A673 (cell line): ENCODE measurements around the gene ECM2. TPM values are rescaled to one million over a fixed set of nuclear protein-coding genes. Genes with fewer than 3 reads are reported as not detected.

ENCODE experiments used
- BruUV-seq: library from RNA; stranded (reverse); fragments of 400-500 nt; replicated peaks from 2 replicates; lab custom pipeline; 2021; lab: Mats Ljungman, UMichigan
- CTCF ChIA-PET: fragments of 300-600 bp; sonication (Branson Sonifier 250); formaldehyde crosslinking; loops from one replicate; lab custom pipeline; 2022; ENCODE audit warnings: antibody characterized with exemption; lab: Charles Lee
- POLR2A ChIA-PET: fragments of 300-600 bp; sonication (Branson Sonifier 250); formaldehyde crosslinking; loops from one replicate; lab custom pipeline; 2022; ENCODE audit warnings: antibody characterized with exemption; ENCODE audit not compliant: low non-redundant PET; lab: Charles Lee
- DNase-seq: peaks from one replicate; pipeline ENCODE4 v3.0.0-alpha.2; 2015; ENCODE audit warnings: low spot score
- H3K27ac ChIP-seq: fragments of 200-600 bp; sonication (generic); 2 replicates; pipeline ENCODE4 v1.5.1; 2016; ENCODE audit warnings: mixed run types, low read depth, mild to moderate bottlenecking, mixed read lengths, antibody characterized with exemption, low read length; ENCODE audit not compliant: poor library complexity, severe bottlenecking
- H3K27me3 ChIP-seq: fragments of 200-600 bp; sonication (generic); replicated peaks from 2 replicates; pipeline ENCODE4 v1.6.1; 2017; ENCODE audit warnings: mixed run types, low read depth, mild to moderate bottlenecking, mixed read lengths, antibody characterized with exemption, low read length; ENCODE audit not compliant: insufficient read depth, poor library complexity
- H3K36me3 ChIP-seq: fragments of 200-600 bp; sonication (generic); 2 replicates; pipeline ENCODE4 v1.6.1; 2016; ENCODE audit warnings: mixed run types, mild to moderate bottlenecking, mixed read lengths, antibody characterized with exemption, low read length; ENCODE audit not compliant: insufficient read depth, poor library complexity, severe bottlenecking
- H3K4me1 ChIP-seq: fragments of 200-600 bp; sonication (generic); 2 replicates; pipeline ENCODE4 v1.6.1; 2017; ENCODE audit warnings: mixed run types, mild to moderate bottlenecking, mixed read lengths, antibody characterized with exemption, low read length; ENCODE audit not compliant: insufficient read depth, poor library complexity, severe bottlenecking
- H3K4me3 ChIP-seq: fragments of 200-600 bp; sonication (generic); 2 replicates; pipeline ENCODE4 v1.5.1; 2016; ENCODE audit warnings: low read depth, mixed run types, mild to moderate bottlenecking, mixed read lengths, low read length; ENCODE audit not compliant: poor library complexity, severe bottlenecking
- H3K9me3 ChIP-seq: fragments of 200-600 bp; sonication (generic); 2 replicates; pipeline ENCODE4 v1.6.1; 2016; ENCODE audit warnings: mixed run types, low read depth, mild to moderate bottlenecking, mixed read lengths, antibody characterized with exemption, low read length; ENCODE audit not compliant: poor library complexity, severe bottlenecking
- EZH2 ChIP-seq: fragments of 200-600 bp; sonication (generic); IDR thresholded peaks from 2 replicates; pipeline ENCODE4 v1.6.1; 2017; ENCODE audit warnings: borderline replicate concordance, low read depth, mild to moderate bottlenecking, mixed read lengths, antibody characterized with exemption, low read length; ENCODE audit not compliant: poor library complexity, severe bottlenecking
- intact Hi-C: fragments of 100-400 bp; cut with micrococcal nuclease; formaldehyde crosslinking; loops from one replicate; pipeline ENCODE4 v1.10.0; 2022; ENCODE audit not compliant: unreplicated experiment
- total RNA-seq: library from RNA; stranded (reverse); gene quantifications from 2 replicates; pipeline ENCODE4 v1.2.3, GENCODE V29; 2021
- TF ChIP-seq, protein P1 (sequence below): fragments of 300-800, 200-600 bp; sonication (generic); conservative IDR thresholded peaks from 2 replicates; pipeline ENCODE4 v1.5.1; 2017; ENCODE audit warnings: low read depth, mild to moderate bottlenecking, antibody characterized with exemption, low read length, moderate library complexity, mixed read lengths

ECM2 gene
- total RNA-seq, 1 experiment from 2014 or later = 0.24 TPM

DNA sequence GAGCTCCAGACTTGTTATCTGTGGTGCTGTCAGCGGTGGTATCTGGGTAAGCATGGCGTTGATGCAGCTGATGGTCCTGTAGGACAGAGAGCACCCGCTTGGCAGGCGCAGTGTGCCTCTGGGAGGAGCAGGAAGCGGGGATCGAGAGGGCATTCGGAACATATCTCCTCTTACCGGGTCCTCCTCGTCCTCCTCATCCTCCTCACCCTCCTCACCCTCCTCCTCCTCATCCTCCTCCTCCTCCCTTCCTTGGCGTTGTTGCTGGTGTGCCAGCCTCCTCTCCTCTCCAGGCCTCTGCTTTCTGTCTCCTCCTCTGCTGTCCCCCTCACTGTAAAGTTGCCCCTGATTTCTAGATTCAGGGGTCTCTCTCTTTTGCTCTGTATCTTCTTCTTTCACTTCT lies 21.2 kb downstream of the ECM2 start:
- Histone ChIP-seq H3K9me3 (no peaks in the 10 kb centered on the region), H3K27ac (no peak overlapping the region), H3K4me3 (no peak overlapping the region), H3K36me3 (no peaks in the 10 kb centered on the region), H3K27me3 (no peaks in the 10 kb centered on the region), H3K4me1 (no peaks in the 10 kb centered on the region)
- no peak for DNase-seq
- ChIA-PET POLR2A (no interaction called here), CTCF (no interaction called here)
- no TSS peak for BruUV-seq
- intact Hi-C loops = no loop called here
- TF ChIP-seq EZH2 = no peak
- TF ChIP-seq, protein P1, sequence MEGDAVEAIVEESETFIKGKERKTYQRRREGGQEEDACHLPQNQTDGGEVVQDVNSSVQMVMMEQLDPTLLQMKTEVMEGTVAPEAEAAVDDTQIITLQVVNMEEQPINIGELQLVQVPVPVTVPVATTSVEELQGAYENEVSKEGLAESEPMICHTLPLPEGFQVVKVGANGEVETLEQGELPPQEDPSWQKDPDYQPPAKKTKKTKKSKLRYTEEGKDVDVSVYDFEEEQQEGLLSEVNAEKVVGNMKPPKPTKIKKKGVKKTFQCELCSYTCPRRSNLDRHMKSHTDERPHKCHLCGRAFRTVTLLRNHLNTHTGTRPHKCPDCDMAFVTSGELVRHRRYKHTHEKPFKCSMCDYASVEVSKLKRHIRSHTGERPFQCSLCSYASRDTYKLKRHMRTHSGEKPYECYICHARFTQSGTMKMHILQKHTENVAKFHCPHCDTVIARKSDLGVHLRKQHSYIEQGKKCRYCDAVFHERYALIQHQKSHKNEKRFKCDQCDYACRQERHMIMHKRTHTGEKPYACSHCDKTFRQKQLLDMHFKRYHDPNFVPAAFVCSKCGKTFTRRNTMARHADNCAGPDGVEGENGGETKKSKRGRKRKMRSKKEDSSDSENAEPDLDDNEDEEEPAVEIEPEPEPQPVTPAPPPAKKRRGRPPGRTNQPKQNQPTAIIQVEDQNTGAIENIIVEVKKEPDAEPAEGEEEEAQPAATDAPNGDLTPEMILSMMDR = no peak

DNA sequence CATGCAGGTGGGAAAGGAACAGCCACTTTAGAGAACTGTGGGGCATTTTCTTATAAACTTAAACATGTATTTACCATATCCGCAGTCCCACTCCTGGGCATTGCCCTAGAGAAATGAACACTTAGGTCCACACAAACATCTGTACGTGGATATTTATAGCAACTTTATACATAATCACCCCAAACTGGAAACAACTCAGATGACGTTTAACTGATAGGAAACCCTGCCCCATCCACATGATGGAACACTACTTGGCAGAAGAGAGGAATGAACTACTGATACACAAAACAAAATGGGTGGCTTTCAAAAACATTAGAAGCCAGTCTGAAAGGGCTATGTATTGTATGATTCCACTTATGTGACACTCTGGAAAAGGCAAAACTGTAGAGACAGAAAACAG lies 22.4 kb downstream of the ECM2 start:
- TF ChIP-seq EZH2 = no peak
- TF ChIP-seq, protein P1 = no peak
- intact Hi-C loops = no loop called here
- no peaks in the 10 kb centered on the region for H3K4me1 ChIP-seq
- ChIA-PET CTCF (no interaction called here), POLR2A (no interaction called here)
- no peaks in the 10 kb centered on the region for H3K27me3 ChIP-seq
- H3K36me3 ChIP-seq = no peaks in the 10 kb centered on the region
- no peak overlapping the region for H3K27ac ChIP-seq
- no peak for DNase-seq
- H3K9me3 ChIP-seq = no peaks in the 10 kb centered on the region
- no TSS peak for BruUV-seq
- H3K4me3 ChIP-seq = no peak overlapping the region

DNA sequence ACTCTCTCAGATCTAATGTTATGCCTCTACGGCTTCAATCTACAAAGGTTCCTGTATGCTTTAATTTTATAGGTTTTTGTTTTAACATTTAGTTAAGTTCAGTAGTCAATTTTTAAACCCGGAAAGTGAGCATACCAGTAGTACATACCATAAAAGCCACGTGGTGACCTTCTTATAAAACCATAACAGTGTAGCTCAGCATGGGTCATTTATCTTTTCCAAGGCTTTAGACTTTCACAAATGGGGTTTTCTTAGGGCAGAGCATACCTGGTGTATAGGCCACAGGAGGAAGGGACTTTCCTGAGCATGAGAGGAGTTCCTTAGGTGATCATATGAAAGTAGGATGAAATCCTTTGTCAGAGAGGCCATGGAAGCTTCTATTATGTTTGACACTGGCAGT lies 23.2 kb downstream of the ECM2 start:
- Histone ChIP-seq H3K4me1 (no peaks in the 10 kb centered on the region), H3K4me3 (no peak overlapping the region), H3K27ac (no peak overlapping the region), H3K36me3 (no peaks in the 10 kb centered on the region), H3K9me3 (no peaks in the 10 kb centered on the region), H3K27me3 (no peaks in the 10 kb centered on the region)
- intact Hi-C loops = no loop called here
- ChIA-PET CTCF (no interaction called here), POLR2A (no interaction called here)
- BruUV-seq = no TSS peak
- TF ChIP-seq, protein P1 = no peak
- TF ChIP-seq EZH2 = no peak
- DNase-seq = no peak
